GM23338 (cell line): ENCODE data around the gene NRIP1. TPM values are rescaled to one million over a fixed set of nuclear protein-coding genes. Genes with fewer than 3 reads are reported as not detected.

Source experiments
- ATAC-seq: fragments of 200-7000 bp; cut with Tn5 transposase; 3 replicates; pipeline ENCODE4 v1.9.1; 2020
- DNase-seq: peaks from one replicate; pipeline ENCODE4 v3.0.0-alpha.2; 2015; ENCODE audit warnings: low spot score
- H2AFZ ChIP-seq: fragments of 200-600 bp; sonication (generic); 2 replicates; pipeline ENCODE4 v1.8.0; 2016; ENCODE audit warnings: antibody characterized with exemption, mild to moderate bottlenecking, moderate library complexity
- H3F3A ChIP-seq: fragments of 200-600 bp; sonication (generic); replicated peaks from 2 replicates; pipeline ENCODE4 v1.8.0; 2017; ENCODE audit warnings: antibody characterized with exemption, mixed run types, low read depth
- H3K27ac ChIP-seq: fragments of 200-600 bp; sonication (generic); 2 replicates; pipeline ENCODE4 v1.6.1; 2016; ENCODE audit warnings: low read depth
- H3K27me3 ChIP-seq: fragments of 200-600 bp; sonication (generic); 2 replicates; pipeline ENCODE4 v1.8.0; 2016; ENCODE audit warnings: mild to moderate bottlenecking, mixed run types, moderate library complexity; ENCODE audit not compliant: insufficient read depth
- H3K36me3 ChIP-seq: fragments of 200-600 bp; sonication (generic); 2 replicates; pipeline ENCODE4 v1.8.0; 2016; ENCODE audit warnings: mild to moderate bottlenecking; ENCODE audit not compliant: insufficient read depth
- H3K4me1 ChIP-seq: fragments of 200-600 bp; sonication (generic); 2 replicates; pipeline ENCODE4 v1.8.0; 2016; ENCODE audit warnings: mild to moderate bottlenecking, moderate library complexity; ENCODE audit not compliant: insufficient read depth
- H3K4me2 ChIP-seq: fragments of 200-600 bp; sonication (generic); 2 replicates; pipeline ENCODE4 v1.7.1; 2017; ENCODE audit warnings: mixed run types
- H3K4me3 ChIP-seq: fragments of 200-600 bp; sonication (generic); 2 replicates; pipeline ENCODE4 v1.6.1; 2016; ENCODE audit warnings: mixed run types
- H3K79me2 ChIP-seq: fragments of 200-600 bp; sonication (generic); replicated peaks from 2 replicates; pipeline ENCODE4 v1.8.0; 2017; ENCODE audit warnings: mild to moderate bottlenecking; ENCODE audit not compliant: insufficient read depth
- H3K9me2 ChIP-seq: fragments of 200-600 bp; sonication (generic); 2 replicates; pipeline ENCODE4 v1.8.0; 2017; ENCODE audit not compliant: insufficient read depth
- H4K20me1 ChIP-seq: fragments of 200-600 bp; sonication (generic); replicated peaks from 2 replicates; pipeline ENCODE4 v1.8.0; 2017; ENCODE audit warnings: mild to moderate bottlenecking; ENCODE audit not compliant: insufficient read depth
- H3K27ac Mint-ChIP-seq: 2 replicates; pipeline ENCODE4 v1.8.0; 2020; ENCODE audit warnings: inconsistent platforms, mild to moderate bottlenecking, moderate library complexity, mixed read lengths
- H3K27me3 Mint-ChIP-seq: 3 replicates; pipeline ENCODE4 v1.8.0; 2022; ENCODE audit warnings: low read depth, mild to moderate bottlenecking, moderate library complexity, mixed read lengths, inconsistent platforms; ENCODE audit not compliant: insufficient read depth, poor library complexity
- H3K36me3 Mint-ChIP-seq: 3 replicates; pipeline ENCODE4 v1.8.0; 2021; ENCODE audit warnings: low read depth, mild to moderate bottlenecking, inconsistent platforms, moderate library complexity, mixed read lengths
- H3K4me1 Mint-ChIP-seq: 3 replicates; pipeline ENCODE4 v1.8.0; 2020; ENCODE audit warnings: mild to moderate bottlenecking, inconsistent platforms, mixed read lengths
- H3K4me3 Mint-ChIP-seq: 3 replicates; pipeline ENCODE4 v1.8.0; 2021; ENCODE audit warnings: moderate library complexity, mild to moderate bottlenecking, inconsistent platforms, mixed read lengths
- H3K9me3 Mint-ChIP-seq: 3 replicates; pipeline ENCODE4 v1.8.0; 2020; ENCODE audit warnings: moderate library complexity, mild to moderate bottlenecking, inconsistent platforms, mixed read lengths
- CREB1 ChIP-seq: fragments of 250-450 bp; sonication (Bioruptor Pico); IDR thresholded peaks from 2 replicates; pipeline ENCODE4 v1.5.0; 2020; ENCODE audit warnings: low read depth, mild to moderate bottlenecking, moderate library complexity
- EZH2 ChIP-seq: fragments of 200-600 bp; sonication (generic); IDR thresholded peaks from one replicate; pipeline ENCODE4 v1.8.0; 2017; ENCODE audit warnings: antibody characterized with exemption, mild to moderate bottlenecking, low read depth; ENCODE audit not compliant: unreplicated experiment
- EZH2phosphoT487 ChIP-seq: fragments of 200-600 bp; sonication (generic); IDR thresholded peaks from one replicate; pipeline ENCODE4 v1.8.1; 2018; ENCODE audit warnings: antibody characterized with exemption; ENCODE audit not compliant: unreplicated experiment
- JUNB ChIP-seq: IDR thresholded peaks from one replicate; pipeline ENCODE4 v1.6.1; 2016; ENCODE audit warnings: antibody characterized with exemption; ENCODE audit not compliant: unreplicated experiment
- NANOG ChIP-seq: IDR thresholded peaks from 2 replicates; pipeline ENCODE4 v1.6.1; 2016; ENCODE audit warnings: antibody characterized with exemption, borderline replicate concordance
- POLR2AphosphoS5 ChIP-seq: IDR thresholded peaks from 2 replicates; pipeline ENCODE4 v1.6.1; 2016; ENCODE audit warnings: antibody characterized with exemption, low read depth
- STAT1 ChIP-seq: IDR thresholded peaks from one replicate; pipeline ENCODE4 v1.6.1; 2016; ENCODE audit warnings: antibody characterized with exemption; ENCODE audit not compliant: unreplicated experiment
- ZNF114 ChIP-seq: fragments of 250-450 bp; sonication (Bioruptor Pico); IDR thresholded peaks from 2 replicates; pipeline ENCODE4 v1.5.0; 2020; ENCODE audit warnings: mild to moderate bottlenecking, moderate library complexity
- ZNF331 ChIP-seq: fragments of 250-450 bp; sonication (Bioruptor Pico); IDR thresholded peaks from 2 replicates; pipeline ENCODE4 v1.5.0; 2020; ENCODE audit warnings: low read depth, mild to moderate bottlenecking, moderate library complexity
- polyA plus RNA-seq: library from polyadenylated mRNA; unstranded; fragments of >200 nt; fragmentation: Nextera tagmentation; extraction: Ambion mirVana; gene quantifications from 2 replicates; pipeline ENCODE4 v1.2.1, GENCODE V29; 2016
- total RNA-seq: library from RNA; depleted of rRNA; stranded (reverse); fragments of >200 nt; shearing (Covaris generic); gene quantifications from 2 replicates; pipeline ENCODE4 v1.2.3, GENCODE V29; 2014
- TF ChIP-seq, protein P1 (sequence below), 2 experiments: fragments of 200-600 bp in 1 of 2; sonication (generic) in 1 of 2; conservative IDR thresholded peaks; 2 replicates each; pipeline versions ENCODE4 v1.5.1 to v1.6.1; 2016 to 2017; ENCODE audit warnings: antibody characterized with exemption in 2 of 2, low read depth in 2 of 2, mild to moderate bottlenecking in 2 of 2, moderate library complexity in 1 of 2
- TF ChIP-seq, protein P2 (sequence below): fragments of 250-450 bp; sonication (Bioruptor Pico); IDR thresholded peaks from 2 replicates; pipeline ENCODE4 v1.5.0; 2020; ENCODE audit warnings: mild to moderate bottlenecking, moderate library complexity
- TF ChIP-seq, protein P3 (sequence below): IDR thresholded peaks from one replicate; pipeline ENCODE4 v1.6.1; 2018; ENCODE audit warnings: antibody characterized with exemption; ENCODE audit not compliant: unreplicated experiment
- TF ChIP-seq, protein P4 (sequence below): IDR thresholded peaks from 2 replicates; pipeline ENCODE4 v1.6.1; 2016; ENCODE audit warnings: antibody characterized with exemption

The NRIP1 gene
- total and polyA plus RNA-seq, 2 experiments from 2014 or later, result 3.0 to 9.0 TPM

DNA sequence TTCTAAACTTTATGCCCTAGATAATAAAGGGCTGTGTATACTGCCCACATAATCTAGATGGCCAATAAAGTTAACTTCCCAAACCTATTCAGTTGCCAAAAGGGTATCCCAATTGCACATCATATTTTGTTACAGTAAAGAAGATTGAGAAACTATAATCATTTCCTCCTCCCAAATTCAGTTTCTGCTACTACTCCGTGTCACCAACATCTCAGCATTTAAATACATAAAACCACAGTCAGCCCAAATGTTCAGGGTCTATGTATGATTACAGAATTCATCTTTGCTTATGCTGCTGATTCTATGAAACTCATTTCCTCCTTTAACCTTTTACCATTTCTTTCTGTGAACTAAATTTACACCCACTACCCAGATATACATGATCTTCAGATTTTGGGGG is 28.6 kb downstream of the NRIP1 start:
- no peaks in the 10 kb centered on the region for H3K36me3 Mint-ChIP-seq
- no peak overlapping the region for H3K4me3 Mint-ChIP-seq

More for the DNA sequence above, 28.6 kb downstream of the NRIP1 start:
- Histone ChIP-seq H3K27me3 (no peaks in the 10 kb centered on the region), H3K4me3 (no peak overlapping the region), H3F3A (no peaks in the 10 kb centered on the region), H3K4me2 (no peak overlapping the region), H3K9me2 (no peaks in the 10 kb centered on the region), H2AFZ (no peak overlapping the region), H3K36me3 (no peaks in the 10 kb centered on the region), H4K20me1 (no peaks in the 10 kb centered on the region), H3K79me2 (no peaks in the 10 kb centered on the region; the same call in 1 of the 2 replicates), H3K4me1 (peaks cover 8% of the 10 kb centered on the region), H3K27ac (no peak overlapping the region)
- Mint-ChIP-seq H3K9me3 (no peaks in the 10 kb centered on the region), H3K27me3 (no peaks in the 10 kb centered on the region), H3K4me1 (peaks cover 6% of the 10 kb centered on the region; the same call in 2 of the 3 replicates), H3K27ac (peak overlapping the region; percentile 32; the same call in 1 of the 2 replicates)
- DNase-seq (no peak), ATAC-seq (no peak)
- TF ChIP-seq EZH2phosphoT487 (no peak), EZH2 (no peak), ZNF331 (CRISPR knock-in tag) (no peak), NANOG (no peak), JUNB (no peak), STAT1 (no peak), CREB1 (CRISPR knock-in tag) (no peak), ZNF114 (no peak), POLR2AphosphoS5 (no peak)
- TF ChIP-seq, protein P1, sequence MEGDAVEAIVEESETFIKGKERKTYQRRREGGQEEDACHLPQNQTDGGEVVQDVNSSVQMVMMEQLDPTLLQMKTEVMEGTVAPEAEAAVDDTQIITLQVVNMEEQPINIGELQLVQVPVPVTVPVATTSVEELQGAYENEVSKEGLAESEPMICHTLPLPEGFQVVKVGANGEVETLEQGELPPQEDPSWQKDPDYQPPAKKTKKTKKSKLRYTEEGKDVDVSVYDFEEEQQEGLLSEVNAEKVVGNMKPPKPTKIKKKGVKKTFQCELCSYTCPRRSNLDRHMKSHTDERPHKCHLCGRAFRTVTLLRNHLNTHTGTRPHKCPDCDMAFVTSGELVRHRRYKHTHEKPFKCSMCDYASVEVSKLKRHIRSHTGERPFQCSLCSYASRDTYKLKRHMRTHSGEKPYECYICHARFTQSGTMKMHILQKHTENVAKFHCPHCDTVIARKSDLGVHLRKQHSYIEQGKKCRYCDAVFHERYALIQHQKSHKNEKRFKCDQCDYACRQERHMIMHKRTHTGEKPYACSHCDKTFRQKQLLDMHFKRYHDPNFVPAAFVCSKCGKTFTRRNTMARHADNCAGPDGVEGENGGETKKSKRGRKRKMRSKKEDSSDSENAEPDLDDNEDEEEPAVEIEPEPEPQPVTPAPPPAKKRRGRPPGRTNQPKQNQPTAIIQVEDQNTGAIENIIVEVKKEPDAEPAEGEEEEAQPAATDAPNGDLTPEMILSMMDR (conservative IDR thresholded peaks at IDR 0.05; ENCODE audit: low read depth in 2 of 2), result no peak
- TF ChIP-seq, protein P2, sequence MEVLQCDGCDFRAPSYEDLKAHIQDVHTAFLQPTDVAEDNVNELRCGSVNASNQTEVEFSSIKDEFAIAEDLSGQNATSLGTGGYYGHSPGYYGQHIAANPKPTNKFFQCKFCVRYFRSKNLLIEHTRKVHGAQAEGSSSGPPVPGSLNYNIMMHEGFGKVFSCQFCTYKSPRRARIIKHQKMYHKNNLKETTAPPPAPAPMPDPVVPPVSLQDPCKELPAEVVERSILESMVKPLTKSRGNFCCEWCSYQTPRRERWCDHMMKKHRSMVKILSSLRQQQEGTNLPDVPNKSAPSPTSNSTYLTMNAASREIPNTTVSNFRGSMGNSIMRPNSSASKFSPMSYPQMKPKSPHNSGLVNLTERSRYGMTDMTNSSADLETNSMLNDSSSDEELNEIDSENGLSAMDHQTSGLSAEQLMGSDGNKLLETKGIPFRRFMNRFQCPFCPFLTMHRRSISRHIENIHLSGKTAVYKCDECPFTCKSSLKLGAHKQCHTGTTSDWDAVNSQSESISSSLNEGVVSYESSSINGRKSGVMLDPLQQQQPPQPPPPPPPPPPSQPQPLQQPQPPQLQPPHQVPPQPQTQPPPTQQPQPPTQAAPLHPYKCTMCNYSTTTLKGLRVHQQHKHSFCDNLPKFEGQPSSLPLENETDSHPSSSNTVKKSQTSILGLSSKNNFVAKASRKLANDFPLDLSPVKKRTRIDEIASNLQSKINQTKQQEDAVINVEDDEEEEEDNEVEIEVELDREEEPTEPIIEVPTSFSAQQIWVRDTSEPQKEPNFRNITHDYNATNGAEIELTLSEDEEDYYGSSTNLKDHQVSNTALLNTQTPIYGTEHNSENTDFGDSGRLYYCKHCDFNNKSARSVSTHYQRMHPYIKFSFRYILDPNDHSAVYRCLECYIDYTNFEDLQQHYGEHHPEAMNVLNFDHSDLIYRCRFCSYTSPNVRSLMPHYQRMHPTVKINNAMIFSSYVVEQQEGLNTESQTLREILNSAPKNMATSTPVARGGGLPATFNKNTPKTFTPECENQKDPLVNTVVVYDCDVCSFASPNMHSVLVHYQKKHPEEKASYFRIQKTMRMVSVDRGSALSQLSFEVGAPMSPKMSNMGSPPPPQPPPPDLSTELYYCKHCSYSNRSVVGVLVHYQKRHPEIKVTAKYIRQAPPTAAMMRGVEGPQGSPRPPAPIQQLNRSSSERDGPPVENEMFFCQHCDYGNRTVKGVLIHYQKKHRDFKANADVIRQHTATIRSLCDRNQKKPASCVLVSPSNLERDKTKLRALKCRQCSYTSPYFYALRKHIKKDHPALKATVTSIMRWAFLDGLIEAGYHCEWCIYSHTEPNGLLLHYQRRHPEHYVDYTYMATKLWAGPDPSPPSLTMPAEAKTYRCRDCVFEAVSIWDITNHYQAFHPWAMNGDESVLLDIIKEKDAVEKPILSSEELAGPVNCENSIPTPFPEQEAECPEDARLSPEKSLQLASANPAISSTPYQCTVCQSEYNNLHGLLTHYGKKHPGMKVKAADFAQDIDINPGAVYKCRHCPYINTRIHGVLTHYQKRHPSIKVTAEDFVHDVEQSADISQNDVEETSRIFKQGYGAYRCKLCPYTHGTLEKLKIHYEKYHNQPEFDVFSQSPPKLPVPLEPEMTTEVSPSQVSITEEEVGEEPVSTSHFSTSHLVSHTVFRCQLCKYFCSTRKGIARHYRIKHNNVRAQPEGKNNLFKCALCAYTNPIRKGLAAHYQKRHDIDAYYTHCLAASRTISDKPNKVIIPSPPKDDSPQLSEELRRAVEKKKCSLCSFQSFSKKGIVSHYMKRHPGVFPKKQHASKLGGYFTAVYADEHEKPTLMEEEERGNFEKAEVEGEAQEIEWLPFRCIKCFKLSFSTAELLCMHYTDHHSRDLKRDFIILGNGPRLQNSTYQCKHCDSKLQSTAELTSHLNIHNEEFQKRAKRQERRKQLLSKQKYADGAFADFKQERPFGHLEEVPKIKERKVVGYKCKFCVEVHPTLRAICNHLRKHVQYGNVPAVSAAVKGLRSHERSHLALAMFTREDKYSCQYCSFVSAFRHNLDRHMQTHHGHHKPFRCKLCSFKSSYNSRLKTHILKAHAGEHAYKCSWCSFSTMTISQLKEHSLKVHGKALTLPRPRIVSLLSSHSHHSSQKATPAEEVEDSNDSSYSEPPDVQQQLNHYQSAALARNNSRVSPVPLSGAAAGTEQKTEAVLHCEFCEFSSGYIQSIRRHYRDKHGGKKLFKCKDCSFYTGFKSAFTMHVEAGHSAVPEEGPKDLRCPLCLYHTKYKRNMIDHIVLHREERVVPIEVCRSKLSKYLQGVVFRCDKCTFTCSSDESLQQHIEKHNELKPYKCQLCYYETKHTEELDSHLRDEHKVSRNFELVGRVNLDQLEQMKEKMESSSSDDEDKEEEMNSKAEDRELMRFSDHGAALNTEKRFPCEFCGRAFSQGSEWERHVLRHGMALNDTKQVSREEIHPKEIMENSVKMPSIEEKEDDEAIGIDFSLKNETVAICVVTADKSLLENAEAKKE, result no peak
- TF ChIP-seq, protein P3, sequence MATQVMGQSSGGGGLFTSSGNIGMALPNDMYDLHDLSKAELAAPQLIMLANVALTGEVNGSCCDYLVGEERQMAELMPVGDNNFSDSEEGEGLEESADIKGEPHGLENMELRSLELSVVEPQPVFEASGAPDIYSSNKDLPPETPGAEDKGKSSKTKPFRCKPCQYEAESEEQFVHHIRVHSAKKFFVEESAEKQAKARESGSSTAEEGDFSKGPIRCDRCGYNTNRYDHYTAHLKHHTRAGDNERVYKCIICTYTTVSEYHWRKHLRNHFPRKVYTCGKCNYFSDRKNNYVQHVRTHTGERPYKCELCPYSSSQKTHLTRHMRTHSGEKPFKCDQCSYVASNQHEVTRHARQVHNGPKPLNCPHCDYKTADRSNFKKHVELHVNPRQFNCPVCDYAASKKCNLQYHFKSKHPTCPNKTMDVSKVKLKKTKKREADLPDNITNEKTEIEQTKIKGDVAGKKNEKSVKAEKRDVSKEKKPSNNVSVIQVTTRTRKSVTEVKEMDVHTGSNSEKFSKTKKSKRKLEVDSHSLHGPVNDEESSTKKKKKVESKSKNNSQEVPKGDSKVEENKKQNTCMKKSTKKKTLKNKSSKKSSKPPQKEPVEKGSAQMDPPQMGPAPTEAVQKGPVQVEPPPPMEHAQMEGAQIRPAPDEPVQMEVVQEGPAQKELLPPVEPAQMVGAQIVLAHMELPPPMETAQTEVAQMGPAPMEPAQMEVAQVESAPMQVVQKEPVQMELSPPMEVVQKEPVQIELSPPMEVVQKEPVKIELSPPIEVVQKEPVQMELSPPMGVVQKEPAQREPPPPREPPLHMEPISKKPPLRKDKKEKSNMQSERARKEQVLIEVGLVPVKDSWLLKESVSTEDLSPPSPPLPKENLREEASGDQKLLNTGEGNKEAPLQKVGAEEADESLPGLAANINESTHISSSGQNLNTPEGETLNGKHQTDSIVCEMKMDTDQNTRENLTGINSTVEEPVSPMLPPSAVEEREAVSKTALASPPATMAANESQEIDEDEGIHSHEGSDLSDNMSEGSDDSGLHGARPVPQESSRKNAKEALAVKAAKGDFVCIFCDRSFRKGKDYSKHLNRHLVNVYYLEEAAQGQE, result no peak
- TF ChIP-seq, protein P4, sequence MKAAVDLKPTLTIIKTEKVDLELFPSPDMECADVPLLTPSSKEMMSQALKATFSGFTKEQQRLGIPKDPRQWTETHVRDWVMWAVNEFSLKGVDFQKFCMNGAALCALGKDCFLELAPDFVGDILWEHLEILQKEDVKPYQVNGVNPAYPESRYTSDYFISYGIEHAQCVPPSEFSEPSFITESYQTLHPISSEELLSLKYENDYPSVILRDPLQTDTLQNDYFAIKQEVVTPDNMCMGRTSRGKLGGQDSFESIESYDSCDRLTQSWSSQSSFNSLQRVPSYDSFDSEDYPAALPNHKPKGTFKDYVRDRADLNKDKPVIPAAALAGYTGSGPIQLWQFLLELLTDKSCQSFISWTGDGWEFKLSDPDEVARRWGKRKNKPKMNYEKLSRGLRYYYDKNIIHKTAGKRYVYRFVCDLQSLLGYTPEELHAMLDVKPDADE, result no peak
